GM12872 (cell line): ENCODE data around the gene CCDC93.

Experiments used
- TF ChIP-seq, protein P1 (sequence below): IDR thresholded peaks from 3 replicates; pipeline ENCODE4 v1.5.1; 2011; ENCODE audit warnings: low read depth, mild to moderate bottlenecking, low read length, moderate library complexity; ENCODE audit not compliant: insufficient read depth

CCDC93 gene

DNA sequence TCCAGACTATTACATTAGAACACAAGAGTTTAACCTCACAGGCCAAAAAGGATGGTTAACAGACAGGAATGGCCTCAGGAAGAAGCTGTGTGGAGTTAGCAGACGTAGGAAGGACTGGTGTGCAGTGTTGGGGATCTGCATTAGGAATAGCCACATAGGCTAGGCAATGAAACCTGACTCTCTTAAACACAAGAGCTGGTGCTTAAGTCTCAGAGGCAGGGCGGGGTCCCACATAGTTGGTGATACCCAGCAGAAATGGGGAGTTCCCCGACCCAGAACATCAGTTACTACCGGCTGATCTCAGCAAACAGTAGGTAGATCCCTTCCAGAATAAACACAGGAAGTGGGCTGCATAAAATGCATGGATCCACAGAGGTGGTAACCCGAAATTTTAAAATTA is 64.1 kb downstream of the CCDC93 start:
- TF ChIP-seq, protein P1, sequence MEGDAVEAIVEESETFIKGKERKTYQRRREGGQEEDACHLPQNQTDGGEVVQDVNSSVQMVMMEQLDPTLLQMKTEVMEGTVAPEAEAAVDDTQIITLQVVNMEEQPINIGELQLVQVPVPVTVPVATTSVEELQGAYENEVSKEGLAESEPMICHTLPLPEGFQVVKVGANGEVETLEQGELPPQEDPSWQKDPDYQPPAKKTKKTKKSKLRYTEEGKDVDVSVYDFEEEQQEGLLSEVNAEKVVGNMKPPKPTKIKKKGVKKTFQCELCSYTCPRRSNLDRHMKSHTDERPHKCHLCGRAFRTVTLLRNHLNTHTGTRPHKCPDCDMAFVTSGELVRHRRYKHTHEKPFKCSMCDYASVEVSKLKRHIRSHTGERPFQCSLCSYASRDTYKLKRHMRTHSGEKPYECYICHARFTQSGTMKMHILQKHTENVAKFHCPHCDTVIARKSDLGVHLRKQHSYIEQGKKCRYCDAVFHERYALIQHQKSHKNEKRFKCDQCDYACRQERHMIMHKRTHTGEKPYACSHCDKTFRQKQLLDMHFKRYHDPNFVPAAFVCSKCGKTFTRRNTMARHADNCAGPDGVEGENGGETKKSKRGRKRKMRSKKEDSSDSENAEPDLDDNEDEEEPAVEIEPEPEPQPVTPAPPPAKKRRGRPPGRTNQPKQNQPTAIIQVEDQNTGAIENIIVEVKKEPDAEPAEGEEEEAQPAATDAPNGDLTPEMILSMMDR: no peak

DNA sequence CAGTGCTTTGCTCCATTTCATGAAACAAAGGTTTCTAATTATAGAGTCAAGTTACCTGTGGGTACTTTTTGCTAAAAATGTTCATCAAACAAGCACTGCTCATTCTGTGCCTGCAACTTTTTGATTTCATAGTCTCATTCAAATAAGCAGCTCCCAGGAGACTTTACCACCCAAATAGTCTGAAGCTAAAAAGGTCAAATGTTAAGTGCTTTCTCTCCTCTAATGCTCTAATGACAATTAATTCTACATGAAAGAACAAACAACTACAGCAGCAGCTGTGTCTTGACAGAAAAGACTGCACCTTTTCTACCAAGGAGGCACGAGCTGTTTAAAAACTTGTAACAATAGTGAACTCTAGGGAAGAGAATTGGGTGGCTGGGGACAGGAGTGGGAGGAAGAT is 65.3 kb downstream of the CCDC93 start:
- TF ChIP-seq, protein P1: no peak

DNA sequence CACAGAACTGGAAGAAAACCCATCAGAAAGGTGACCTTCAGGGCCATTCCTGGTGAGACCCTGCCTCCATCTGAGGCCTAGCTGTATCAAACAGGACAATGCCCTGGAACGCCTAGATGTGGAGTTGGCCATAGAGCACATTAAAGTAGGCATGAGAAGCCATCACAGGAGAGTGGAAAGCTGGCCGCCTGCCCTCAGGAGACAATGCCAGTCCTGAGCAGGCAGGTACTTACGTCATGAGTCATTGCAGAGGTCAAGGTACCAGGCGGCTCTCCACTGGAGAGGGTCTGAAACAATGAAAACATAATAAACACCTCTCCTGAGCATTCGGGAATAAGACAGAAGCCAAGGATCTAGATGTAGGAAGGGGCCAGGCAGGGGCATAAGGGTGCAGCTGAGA is 68.6 kb downstream of the CCDC93 start:
- TF ChIP-seq, protein P1: no peak

DNA sequence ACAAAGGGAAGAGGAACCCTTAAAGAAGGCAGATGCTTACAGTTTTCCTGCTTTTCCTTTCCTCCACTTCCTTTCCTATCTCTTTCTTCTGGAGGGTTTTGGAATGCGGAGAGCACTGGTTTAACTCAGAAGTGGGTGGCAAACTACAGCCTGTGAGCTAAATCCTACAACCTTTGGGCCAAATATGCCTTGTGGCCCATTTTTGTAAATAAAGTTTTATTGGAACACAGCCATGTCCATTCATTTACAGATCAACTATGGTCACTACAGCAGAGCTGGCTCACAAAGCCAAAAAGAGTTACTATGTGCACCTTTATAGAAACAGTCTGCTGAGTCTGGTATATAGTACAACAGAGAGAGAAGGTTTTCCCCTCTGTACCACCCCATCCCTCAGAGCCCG is 69.1 kb downstream of the CCDC93 start:
- TF ChIP-seq, protein P1: no peak

DNA sequence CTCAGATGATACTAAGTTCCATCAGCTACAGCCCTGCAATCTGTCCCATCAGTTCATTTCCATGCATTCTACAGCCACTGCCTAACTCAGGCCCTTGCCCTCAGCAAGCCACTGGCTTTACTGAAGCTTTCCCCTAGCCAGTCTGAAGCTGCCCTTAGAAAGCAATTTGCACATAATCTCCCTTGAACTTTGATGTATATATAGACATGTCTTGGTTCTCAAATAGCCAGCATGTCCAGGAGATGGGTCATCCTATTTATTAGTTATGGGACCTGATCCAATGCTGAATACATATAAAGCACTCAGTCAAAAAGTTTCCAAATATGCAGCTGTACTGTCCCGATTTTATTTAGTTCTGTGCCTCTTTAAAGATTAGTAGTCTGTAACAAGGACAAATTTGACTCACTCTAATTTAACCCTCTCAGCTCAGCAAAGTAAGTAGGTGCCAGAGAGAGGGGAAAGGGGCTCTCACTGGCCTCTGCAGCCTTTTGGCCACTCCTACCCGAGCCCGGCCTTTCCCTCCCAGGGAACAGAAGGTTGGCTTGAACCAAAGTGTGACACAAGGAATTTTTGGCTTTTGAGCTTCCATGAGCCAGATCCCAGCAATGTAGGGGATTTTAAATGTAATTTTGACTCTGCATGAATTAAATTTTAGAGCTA is 70.7 kb downstream of the CCDC93 start:
- TF ChIP-seq, protein P1: no peak

DNA sequence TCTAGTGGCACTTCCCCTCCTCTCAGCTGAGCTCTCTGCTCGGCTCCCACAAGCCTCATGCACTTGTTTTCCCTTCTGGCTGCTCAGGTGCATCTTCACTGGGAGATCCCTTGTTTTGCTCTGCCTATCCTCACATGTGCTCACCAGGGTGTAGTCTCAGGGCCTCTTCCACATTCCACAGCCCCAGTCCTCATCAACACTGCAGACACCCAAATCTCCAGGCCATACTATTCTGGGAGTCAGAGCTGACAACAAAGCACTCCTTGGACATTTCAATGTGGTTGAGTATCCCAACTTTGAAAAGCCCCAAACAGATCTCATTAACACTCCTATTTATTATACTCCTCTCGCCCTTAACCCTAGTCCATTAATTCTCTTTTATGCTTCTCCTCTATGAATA is 71.3 kb downstream of the CCDC93 start:
- TF ChIP-seq, protein P1: no peak

DNA sequence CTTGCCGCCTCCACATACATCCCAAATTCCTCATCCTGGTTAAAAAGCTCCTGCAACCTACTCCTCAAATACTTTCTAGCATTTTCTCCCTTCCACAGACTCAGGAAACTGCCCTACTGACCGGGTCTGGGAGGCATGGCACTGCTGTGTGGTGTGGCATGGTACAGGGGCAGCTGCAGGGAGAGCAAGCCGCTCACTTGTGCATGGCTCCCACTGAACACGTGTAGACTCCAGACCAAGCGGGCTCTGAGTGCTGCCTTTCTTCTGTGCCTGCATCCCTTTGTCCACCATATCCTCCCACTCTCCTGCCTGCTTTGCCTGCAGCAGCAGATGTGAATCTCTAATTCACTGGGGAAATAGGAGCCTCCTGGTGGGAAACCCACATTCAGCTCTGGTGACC is 72.2 kb downstream of the CCDC93 start:
- TF ChIP-seq, protein P1: no peak
